T-helper 1 cell treated with Interleukin-12 subunit alpha and Interleukin-12 subunit beta and Interleukin-4 antibody, amounts not matched to agents 30 ng/mL and 1 ng/mL, for 36 hours (primary cell): Measurements from ENCODE around the gene SPHK2. TPM values are rescaled to one million over a fixed set of nuclear protein-coding genes. Genes with fewer than 3 reads are reported as not detected.

ENCODE experiments used
- intact Hi-C: fragments of 100-400 bp; cut with micrococcal nuclease; formaldehyde crosslinking; loops from one replicate; pipeline ENCODE4 v1.15.1; 2024
- total RNA-seq: library from RNA; stranded (reverse); gene quantifications from 2 replicates; pipeline ENCODE4 v1.2.3, GENCODE V29; 2022

The SPHK2 gene
- total RNA-seq, 1 donor from 2014 or later = 41.5 TPM

GRCh38 chr19:48635263-48635965 is 16.1 kb downstream of the SPHK2 start:
- intact Hi-C loops = loop anchor here (5.0 to 10.0 kb wide), 4 partner anchors 267 to 1381 kb away; partner anchors contain the start of genes C19orf73, CCDC9, NUCB1 and PPFIA3

GRCh38 chr19:48635966-48636858 is 16.9 kb downstream of the SPHK2 start:
- intact Hi-C loops = loop anchor here (2.0 to 10.0 kb wide), 5 partner anchors 266 to 1381 kb away; partner anchors contain the start of genes C19orf73, CCDC9, NUCB1 and PPFIA3

- intact Hi-C loops = loop anchor here (1.0 to 10.0 kb wide), 11 partner anchors 13 to 1382 kb away; partner anchors contain the start of genes C19orf73, CCDC9, CYTH2 and GYS1
These were observed 17.6 kb downstream of the SPHK2 start, which contains the start of gene DBP for GRCh38 chr19:48636859-48637448. Gene DBP (minus strand): TSS chr19:48637379. CDS start chr19:48636994, 385 bp downstream.

- intact Hi-C loops = loop anchor here (1.0 to 10.0 kb wide), 11 partner anchors 13 to 1383 kb away; partner anchors contain the start of genes C19orf73, CCDC9, CYTH2 and GYS1
These were observed 18.2 kb downstream of the SPHK2 start for GRCh38 chr19:48637449-48637947.

GRCh38 chr19:48637948-48638830 is 18.9 kb downstream of the SPHK2 start:
- intact Hi-C loops = loop anchor here (1.0 to 10.0 kb wide), 13 partner anchors 8 to 1383 kb away; partner anchors contain the start of genes C19orf73, CA11, CCDC9 and CYTH2

GRCh38 chr19:48638831-48639381 is 19.6 kb downstream of the SPHK2 start:
- intact Hi-C loops = loop anchor here (1.0 to 10.0 kb wide), 6 partner anchors 7 to 1384 kb away; partner anchors contain the start of genes C19orf73, CA11, CCDC9 and NUCB1

GRCh38 chr19:48639483-48640375 is 20.4 kb downstream of the SPHK2 start:
- intact Hi-C loops = loop anchor here (5.0 to 10.0 kb wide), 4 partner anchors 263 to 1385 kb away; partner anchors contain the start of genes C19orf73, CCDC9, NUCB1 and PPFIA3

- intact Hi-C loops = no loop called here
These were observed 22.5 kb downstream of the SPHK2 start for GRCh38 chr19:48641850-48642249.

GRCh38 chr19:48642862-48643261 is 23.6 kb downstream of the SPHK2 start:
- intact Hi-C loops = no loop called here

GRCh38 chr19:48644355-48644754 is 25.0 kb downstream of the SPHK2 start:
- intact Hi-C loops = loop anchor here (1.0 kb wide), 1 partner anchor 228 kb away; the partner anchor contains the start of gene PPP1R15A

- intact Hi-C loops = loop anchor here (1.0 to 5.0 kb wide), 3 partner anchors 227 to 807 kb away; partner anchors contain the start of genes ALDH16A1, PIH1D1 and PPP1R15A
These were observed 25.7 kb downstream of the SPHK2 start for GRCh38 chr19:48644839-48645619.

GRCh38 chr19:48645620-48646000 is 26.3 kb downstream of the SPHK2 start:
- intact Hi-C loops = loop anchor here (5.0 kb wide), 2 partner anchors 327 to 807 kb away; partner anchors contain the start of genes ALDH16A1 and PIH1D1

- intact Hi-C loops = loop anchor here (1.0 to 5.0 kb wide), 10 partner anchors 8 to 806 kb away; partner anchors contain the start of genes ALDH16A1 and PIH1D1
These were observed 26.9 kb downstream of the SPHK2 start, which contains the start of gene CA11 for GRCh38 chr19:48646001-48646721. Gene CA11 (minus strand): TSS chr19:48646187. CDS start chr19:48645632, 555 bp downstream.

- intact Hi-C loops = loop anchor here (1.0 to 5.0 kb wide), 10 partner anchors 8 to 806 kb away; partner anchors contain the start of genes ALDH16A1 and PIH1D1
These were observed 27.5 kb downstream of the SPHK2 start for GRCh38 chr19:48646722-48647216.

- intact Hi-C loops = loop anchor here (5.0 kb wide), 2 partner anchors 324 to 804 kb away; partner anchors contain the start of genes ALDH16A1 and PIH1D1
These were observed 28.8 kb downstream of the SPHK2 start for GRCh38 chr19:48648134-48648533.
